ENCODE data around the gene SYNPO2.

- no peak for TF ChIP-seq CREB1 (IDR thresholded peaks at IDR 0.05; ENCODE audit: low read depth)
- no peak for TF ChIP-seq YY1 (IDR thresholded peaks at IDR 0.05; ENCODE audit: low read depth)
- no peak for TF ChIP-seq FOXM1 (IDR thresholded peaks at IDR 0.05; ENCODE audit: borderline replicate concordance, low read depth)
- no peak for TF ChIP-seq TAF1 (IDR thresholded peaks at IDR 0.05; ENCODE audit: low read depth)
- TF ChIP-seq MAX (IDR thresholded peaks at IDR 0.05), result no peak
- no peak for TF ChIP-seq EP300 (IDR thresholded peaks at IDR 0.05; ENCODE audit: borderline replicate concordance)
- TF ChIP-seq RAD21 (IDR thresholded peaks at IDR 0.05; ENCODE audit: low read depth), result no peak
Measured at GRCh38 chr4:118904935-118905334, 16.3 kb downstream of the SYNPO2 start.
